DMS153 (cell line): Measurements from ENCODE around the gene MACROD2.

Experiments used
- DNase-seq: peaks from one replicate; lab custom pipeline; 2025; lab: John Stamatoyannopoulos, UW

Gene MACROD2

GRCh38 chr20:14710951-14711350 lies 715.6 kb downstream of the MACROD2 start:
- no peak for DNase-seq

GRCh38 chr20:14711652-14712051 lies 716.3 kb downstream of the MACROD2 start:
- DNase-seq = no peak

GRCh38 chr20:14712302-14712739 lies 717.0 kb downstream of the MACROD2 start:
- DNase-seq = no peak

GRCh38 chr20:14715400-14715799 lies 720.1 kb downstream of the MACROD2 start:
- no peak for DNase-seq

- no peak for DNase-seq
Measured at GRCh38 chr20:14716351-14716801, 721.1 kb downstream of the MACROD2 start.

- no peak for DNase-seq
Measured at GRCh38 chr20:14717134-14717999, 722.1 kb downstream of the MACROD2 start.

- no peak for DNase-seq
Measured at GRCh38 chr20:14720251-14720650, 724.9 kb downstream of the MACROD2 start.

GRCh38 chr20:14721926-14722452 lies 726.7 kb downstream of the MACROD2 start:
- DNase-seq = no peak

GRCh38 chr20:14723614-14724013 lies 728.3 kb downstream of the MACROD2 start:
- DNase-seq = no peak

GRCh38 chr20:14724036-14724435 lies 728.7 kb downstream of the MACROD2 start:
- DNase-seq = no peak

- no peak for DNase-seq
Measured at GRCh38 chr20:14724468-14724867, 729.2 kb downstream of the MACROD2 start.

GRCh38 chr20:14726591-14726990 lies 731.3 kb downstream of the MACROD2 start:
- DNase-seq = no peak

GRCh38 chr20:14727485-14728150 lies 732.3 kb downstream of the MACROD2 start:
- no peak for DNase-seq

GRCh38 chr20:14729390-14729789 lies 734.1 kb downstream of the MACROD2 start:
- peak; percentile 23 for DNase-seq

GRCh38 chr20:14732343-14732742 lies 737.0 kb downstream of the MACROD2 start:
- DNase-seq = no peak

- DNase-seq = no peak
Measured at GRCh38 chr20:14732996-14733395, 737.7 kb downstream of the MACROD2 start.

GRCh38 chr20:14740380-14740779 lies 745.1 kb downstream of the MACROD2 start:
- DNase-seq = no peak

- no peak for DNase-seq
Measured at GRCh38 chr20:14741616-14742015, 746.3 kb downstream of the MACROD2 start.

- no peak for DNase-seq
Measured at GRCh38 chr20:14744723-14745122, 749.4 kb downstream of the MACROD2 start.

- no peak for DNase-seq
Measured at GRCh38 chr20:14745830-14746229, 750.5 kb downstream of the MACROD2 start.

GRCh38 chr20:14751191-14751590 lies 755.9 kb downstream of the MACROD2 start:
- DNase-seq = no peak

- DNase-seq = no peak
Measured at GRCh38 chr20:14757728-14758127, 762.4 kb downstream of the MACROD2 start.

GRCh38 chr20:14758356-14758755 lies 763.0 kb downstream of the MACROD2 start:
- no peak for DNase-seq
